Panc1 (cell line): ENCODE results near the gene RNF39. TPM values are rescaled to one million over a fixed set of nuclear protein-coding genes. Genes with fewer than 3 reads are reported as not detected.

Experiments
- ATAC-seq: fragments of 200-7000 bp; cut with Tn5 transposase; 2 replicates; pipeline ENCODE4 v1.9.1; 2020; ENCODE audit warnings: mild to moderate bottlenecking, moderate library complexity
- BruUV-seq: library from RNA; stranded (reverse); fragments of 400-500 nt; replicated peaks from 2 replicates; lab custom pipeline; 2021; lab: Mats Ljungman, UMichigan
- CTCF ChIA-PET: fragments of 300-600 bp; sonication (Branson Sonifier 250); formaldehyde crosslinking; loops from one replicate; lab custom pipeline; 2022; ENCODE audit warnings: antibody characterized with exemption; lab: Charles Lee
- POLR2A ChIA-PET: fragments of 300-600 bp; sonication (Branson Sonifier 250); formaldehyde crosslinking; loops from one replicate; lab custom pipeline; 2022; ENCODE audit warnings: antibody characterized with exemption; lab: Charles Lee
- DNase-seq: peaks from one replicate; pipeline ENCODE4 v3.0.0-alpha.2; 2010; ENCODE audit warnings: low read depth, low spot score
- H3K27ac ChIP-seq: 2 replicates; pipeline ENCODE4 v1.5.1; 2011; ENCODE audit warnings: mild to moderate bottlenecking, low read length, inconsistent platforms
- H3K27me3 ChIP-seq: fragments of 200-500 bp; sonication (Bioruptor generic); 2 replicates; pipeline ENCODE4 v1.6.0; 2014; ENCODE audit warnings: low read length, inconsistent platforms; ENCODE audit not compliant: control insufficient read depth, insufficient read depth
- H3K36me3 ChIP-seq: fragments of 200-500 bp; sonication (Bioruptor generic); 2 replicates; pipeline ENCODE4 v1.5.1; 2014; ENCODE audit warnings: inconsistent platforms, mild to moderate bottlenecking, low read length, moderate library complexity; ENCODE audit not compliant: control insufficient read depth, insufficient read depth
- H3K4me1 ChIP-seq: 2 replicates; pipeline ENCODE4 v1.5.1; 2011; ENCODE audit warnings: inconsistent platforms, mild to moderate bottlenecking, low read length, moderate library complexity; ENCODE audit not compliant: control insufficient read depth, insufficient read depth
- H3K4me3 ChIP-seq, 2 experiments: 2 replicates each; pipeline ENCODE4 v1.5.1; 2011 to 2012; ENCODE audit warnings: low read depth in 2 of 2, low read length in 2 of 2, mild to moderate bottlenecking in 2 of 2, inconsistent platforms in 1 of 2, moderate library complexity in 1 of 2
- H3K9me3 ChIP-seq: fragments of 200-500 bp; sonication (Bioruptor generic); 2 replicates; pipeline ENCODE4 v1.5.1; 2014; ENCODE audit warnings: low read depth, mild to moderate bottlenecking, inconsistent platforms, low read length, moderate library complexity; ENCODE audit not compliant: control insufficient read depth, insufficient read depth
- CTCF ChIP-seq: fragments of 450-650 bp; IDR thresholded peaks from 2 replicates; pipeline ENCODE4 v1.5.1; 2017; ENCODE audit warnings: mild to moderate bottlenecking
- POLR2AphosphoS5 ChIP-seq: IDR thresholded peaks from 2 replicates; pipeline ENCODE4 v1.6.1; 2012; ENCODE audit warnings: mild to moderate bottlenecking, low read depth, low read length, moderate library complexity
- REST ChIP-seq, 2 experiments: IDR thresholded peaks; 2 replicates each; pipeline ENCODE4 v1.6.1; 2011 to 2012; ENCODE audit warnings: low read depth in 2 of 2, control low read depth in 1 of 2, low read length in 1 of 2, mild to moderate bottlenecking in 1 of 2, moderate library complexity in 1 of 2; ENCODE audit not compliant: insufficient read depth in 1 of 2
- SIN3A ChIP-seq: IDR thresholded peaks from 2 replicates; pipeline ENCODE4 v1.6.1; 2012; ENCODE audit warnings: low read depth, mild to moderate bottlenecking, low read length, moderate library complexity, borderline replicate concordance; ENCODE audit not compliant: insufficient read depth
- TCF7L2 ChIP-seq: IDR thresholded peaks from 2 replicates; pipeline ENCODE4 v1.6.1; 2011; ENCODE audit warnings: mild to moderate bottlenecking, low read depth, low read length, inconsistent platforms
- in situ Hi-C: cut with HindIII; loops from 2 replicates; pipeline ENCODE4 v1.10.0; 2016; ENCODE audit warnings: low sequenced_read_pairs, low pct_unique_long_range_greater_than_20kb
- intact Hi-C: fragments of 100-400 bp; cut with micrococcal nuclease; formaldehyde crosslinking; loops from one replicate; pipeline ENCODE4 v1.10.0; 2022; ENCODE audit not compliant: unreplicated experiment
- total RNA-seq: library from RNA; stranded (reverse); gene quantifications from one replicate; pipeline ENCODE4 v1.2.1, GENCODE V29; 2021; ENCODE audit not compliant: unreplicated experiment

RNF39 gene
- total RNA-seq, 1 experiment from 2014 or later: not detected

GRCh38 chr6:30071081-30071818, 4.3 kb downstream of the RNF39 start:
- H3K36me3 ChIP-seq: peaks cover 2% of the 10 kb centered on the region; the same call in 1 of the 2 replicates
- ChIA-PET CTCF (no interaction called here), POLR2A (interaction anchor here (0.6 kb wide), 1 partner anchor 209 kb away, joined by 15 read pairs; no protein-coding TSS in a partner anchor)
- H3K4me3 ChIP-seq: no peak overlapping the region
- ATAC-seq (no peak), DNase-seq (no peak)
- BruUV-seq: no TSS peak
- H3K9me3 ChIP-seq: no peaks in the 10 kb centered on the region
- TF ChIP-seq SIN3A: no peak
- no peak for TF ChIP-seq REST (IDR thresholded peaks at IDR 0.05; ENCODE audit: insufficient read depth in 1 of 2, low read depth in 2 of 2, low read length in 1 of 2)
- TF ChIP-seq TCF7L2: no peak
- no peak for TF ChIP-seq CTCF
- TF ChIP-seq POLR2AphosphoS5: no peak
- peaks cover 12% of the 10 kb centered on the region for H3K4me1 ChIP-seq
- in situ Hi-C loops: no loop called here
- intact Hi-C loops: no loop called here
- no peak overlapping the region for H3K27ac ChIP-seq
- peaks cover under 1% of the 10 kb centered on the region; the same call in 1 of the 2 replicates for H3K27me3 ChIP-seq

- no peak for ATAC-seq
- TF ChIP-seq CTCF (no peak), POLR2AphosphoS5 (no peak), TCF7L2 (no peak), SIN3A (no peak), REST (IDR thresholded peaks at IDR 0.05; ENCODE audit: insufficient read depth in 1 of 2, low read depth in 2 of 2, low read length in 1 of 2) (no peak)
- peaks cover 6% of the 10 kb centered on the region; the same call in 1 of the 2 replicates for H3K36me3 ChIP-seq
- in situ Hi-C loops (no loop called here), intact Hi-C loops (no loop called here)
- ChIA-PET CTCF (no interaction called here), POLR2A (no interaction called here)
- peak overlapping the region; percentile 94 for H3K27ac ChIP-seq
- no peak for DNase-seq
- H3K27me3 ChIP-seq: no peaks in the 10 kb centered on the region
- H3K4me1 ChIP-seq: peaks cover 16% of the 10 kb centered on the region
- no peaks in the 10 kb centered on the region for H3K9me3 ChIP-seq
- TSS peak; percentile 85 for BruUV-seq
- peak overlapping the region; percentile 87 to 97 for H3K4me3 ChIP-seq
Measured at GRCh38 chr6:30067460-30068139, 8.0 kb downstream of the RNF39 start.
